ENCODE results near the gene BCR. TPM values are rescaled to one million over a fixed set of nuclear protein-coding genes. Genes with fewer than 3 reads are reported as not detected.

BCR gene
- total RNA-seq, 1 experiment from 2014 or later: 77.0 TPM

- Histone ChIP-seq H3K79me2 (ENCODE audit: insufficient read depth, low read length) (no peaks in the 10 kb centered on the region; the same call in 1 of the 2 replicates), H3K18ac (ENCODE audit: insufficient read length, low read depth, low read length) (no peak overlapping the region), H3K4me2 (ENCODE audit: insufficient read depth, insufficient read length, low read length) (no peak overlapping the region), H3K9me3 (ENCODE audit: control insufficient read depth, low read depth, low read length) (no peaks in the 10 kb centered on the region), H3K14ac (ENCODE audit: insufficient read depth, low read length) (no peak overlapping the region; the same call in 1 of the 2 replicates), H2BK12ac (ENCODE audit: insufficient read length, low read depth, low read length) (no peak overlapping the region), H2BK5ac (ENCODE audit: insufficient read length, low read length) (no peak overlapping the region), H3K23ac (ENCODE audit: insufficient read length, low read depth, low read length) (no peak overlapping the region), H3K23me2 (ENCODE audit: insufficient read length, low read depth, low read length, poor library complexity, severe bottlenecking) (no peaks in the 10 kb centered on the region), H2AFZ (ENCODE audit: low read length) (no peak overlapping the region), H2BK20ac (ENCODE audit: low read depth, low read length, poor library complexity, severe bottlenecking) (no peak overlapping the region), H2AK5ac (ENCODE audit: insufficient read length, low read length) (no peak overlapping the region), H3T11ph (ENCODE audit: low read length) (no peak overlapping the region), H3K27me3 (ENCODE audit: insufficient read depth, low read length) (no peaks in the 10 kb centered on the region), H3K27ac (ENCODE audit: insufficient read length, low read depth, low read length) (no peak overlapping the region), H2BK120ac (ENCODE audit: low read depth, low read length, poor library complexity, severe bottlenecking) (no peak overlapping the region), H3K4ac (ENCODE audit: low read depth, low read length) (no peak overlapping the region), H4K91ac (ENCODE audit: insufficient read length, low read depth, low read length) (no peak overlapping the region), H4K8ac (replicated peaks; ENCODE audit: insufficient read length, low read depth, low read length) (no peak overlapping the region), H4K20me1 (ENCODE audit: control insufficient read depth, insufficient read depth, insufficient read length) (no peaks in the 10 kb centered on the region), H3K9ac (ENCODE audit: extremely low read depth, insufficient read length, low read length) (no peak overlapping the region), H3K56ac (ENCODE audit: insufficient read length, low read depth, low read length) (no peak overlapping the region), H3K4me1 (ENCODE audit: insufficient read depth, low read length) (no peaks in the 10 kb centered on the region; the same call in 1 of the 2 replicates), H4K5ac (ENCODE audit: insufficient read length, low read depth, low read length) (no peak overlapping the region), H3K79me1 (ENCODE audit: insufficient read depth, low read depth, low read length, poor library complexity, severe bottlenecking) (no peaks in the 10 kb centered on the region), H2BK15ac (ENCODE audit: low read depth, low read length) (no peak overlapping the region)
- Mint-ChIP-seq H3K4me3 (no peak overlapping the region), H3K27ac (peak overlapping the region in 2 of 3 experiments; percentile 22 to 74; a peak in 2 of 7 replicates), H3K36me3 (ENCODE audit: insufficient read depth in 1 of 3, low read depth in 3 of 3) (peaks cover 24 to 66% (median 38%) of the 10 kb centered on the region in 3 experiments; a peak in 6 of 7 replicates), H3K27me3 (ENCODE audit: low read depth) (no peaks in the 10 kb centered on the region), H3K9me3 (no peaks in the 10 kb centered on the region), H3K4me1 (peaks cover 22 to 40% of the 10 kb centered on the region in 2 experiments)
- WGBS (ENCODE audit: extremely low coverage, insufficient read length, low lambda C conversion rate): no CpG with 5 or more reads among the region's 60 CpGs
- peak; percentile 42 for DNase-seq
- TF ChIP-seq, protein P1, sequence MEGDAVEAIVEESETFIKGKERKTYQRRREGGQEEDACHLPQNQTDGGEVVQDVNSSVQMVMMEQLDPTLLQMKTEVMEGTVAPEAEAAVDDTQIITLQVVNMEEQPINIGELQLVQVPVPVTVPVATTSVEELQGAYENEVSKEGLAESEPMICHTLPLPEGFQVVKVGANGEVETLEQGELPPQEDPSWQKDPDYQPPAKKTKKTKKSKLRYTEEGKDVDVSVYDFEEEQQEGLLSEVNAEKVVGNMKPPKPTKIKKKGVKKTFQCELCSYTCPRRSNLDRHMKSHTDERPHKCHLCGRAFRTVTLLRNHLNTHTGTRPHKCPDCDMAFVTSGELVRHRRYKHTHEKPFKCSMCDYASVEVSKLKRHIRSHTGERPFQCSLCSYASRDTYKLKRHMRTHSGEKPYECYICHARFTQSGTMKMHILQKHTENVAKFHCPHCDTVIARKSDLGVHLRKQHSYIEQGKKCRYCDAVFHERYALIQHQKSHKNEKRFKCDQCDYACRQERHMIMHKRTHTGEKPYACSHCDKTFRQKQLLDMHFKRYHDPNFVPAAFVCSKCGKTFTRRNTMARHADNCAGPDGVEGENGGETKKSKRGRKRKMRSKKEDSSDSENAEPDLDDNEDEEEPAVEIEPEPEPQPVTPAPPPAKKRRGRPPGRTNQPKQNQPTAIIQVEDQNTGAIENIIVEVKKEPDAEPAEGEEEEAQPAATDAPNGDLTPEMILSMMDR (conservative IDR thresholded peaks at IDR 0.05): no peak
Measured at GRCh38 chr22:23262518-23263332, 82.4 kb downstream of the BCR start.
